Keratinocyte (primary cell): ENCODE data around the gene GYG2. TPM values are rescaled to one million over a fixed set of nuclear protein-coding genes. Genes with fewer than 3 reads are reported as not detected.

Source experiments
- DNase-seq: peaks from one replicate; pipeline ENCODE4 v3.0.0-alpha.2; 2011; ENCODE audit warnings: low read depth, missing footprints, low spot score
- FAIRE-seq: peaks from 2 replicates; lab custom pipeline; 2011; peaks lifted over from hg19 to GRCh38; lab: Jason Lieb, UNC
- H2AFZ ChIP-seq: 2 replicates; pipeline ENCODE4 v1.6.0; 2012; ENCODE audit warnings: low read length, control low read depth, inconsistent platforms; ENCODE audit not compliant: control insufficient read depth
- H3K27ac ChIP-seq: 2 replicates; pipeline ENCODE4 v1.5.1; 2011; ENCODE audit warnings: low read length; ENCODE audit not compliant: control insufficient read depth, insufficient read depth
- H3K27me3 ChIP-seq: 3 replicates; pipeline ENCODE4 v1.6.0; 2011; ENCODE audit warnings: low read length; ENCODE audit not compliant: control insufficient read depth, insufficient read depth; ENCODE audit errors: extremely low read depth
- H3K36me3 ChIP-seq, 2 experiments: 2 replicates in 1 of 2; 3 replicates in 1 of 2; pipeline ENCODE4 v1.5.1; 2011; ENCODE audit warnings: low read length in 2 of 2, mild to moderate bottlenecking in 1 of 2; ENCODE audit not compliant: control insufficient read depth in 2 of 2, insufficient read depth in 2 of 2; ENCODE audit errors: extremely low read depth in 1 of 2
- H3K4me1 ChIP-seq: 3 replicates; pipeline ENCODE4 v1.5.1; 2011; ENCODE audit warnings: low read length; ENCODE audit not compliant: control insufficient read depth, insufficient read depth; ENCODE audit errors: extremely low read depth
- H3K4me2 ChIP-seq: 3 replicates; pipeline ENCODE4 v1.6.0; 2011; ENCODE audit warnings: low read depth, low read length; ENCODE audit not compliant: control insufficient read depth, insufficient read depth; ENCODE audit errors: extremely low read depth
- H3K4me3 ChIP-seq, 3 experiments: fragments of 200-600 bp in 1 of 3; sonication (generic) in 1 of 3; 2 replicates in 2 of 3; 3 replicates in 1 of 3; pipeline ENCODE4 v1.5.1; 2011 to 2016; ENCODE audit warnings: low read length in 3 of 3, mild to moderate bottlenecking in 3 of 3, control low read depth in 2 of 3, inconsistent platforms in 1 of 3, low read depth in 1 of 3, mixed read lengths in 1 of 3, mixed run types in 1 of 3, moderate library complexity in 1 of 3; ENCODE audit not compliant: control insufficient read depth in 2 of 3, insufficient read depth in 2 of 3; ENCODE audit errors: extremely low read depth in 1 of 3
- H3K79me2 ChIP-seq: 2 replicates; pipeline ENCODE4 v1.6.0; 2012; ENCODE audit warnings: low read length; ENCODE audit not compliant: control insufficient read depth, insufficient read depth
- H3K9ac ChIP-seq: 3 replicates; pipeline ENCODE4 v1.6.0; 2011; ENCODE audit warnings: low read length; ENCODE audit not compliant: control insufficient read depth, insufficient read depth; ENCODE audit errors: extremely low read depth
- H3K9me1 ChIP-seq: 3 replicates; pipeline ENCODE4 v1.6.0; 2011; ENCODE audit warnings: low read length; ENCODE audit not compliant: control insufficient read depth, insufficient read depth; ENCODE audit errors: extremely low read depth
- H3K9me3 ChIP-seq: 2 replicates; pipeline ENCODE4 v1.5.1; 2012; ENCODE audit warnings: low read depth, low read length; ENCODE audit not compliant: control insufficient read depth
- H4K20me1 ChIP-seq: 3 replicates; pipeline ENCODE4 v1.6.0; 2011; ENCODE audit warnings: low read length; ENCODE audit not compliant: control insufficient read depth, insufficient read depth; ENCODE audit errors: extremely low read depth
- CTCF ChIP-seq, 3 experiments: IDR thresholded peaks in 1 of 3; conservative IDR thresholded peaks in 1 of 3; optimal IDR thresholded peaks in 1 of 3; 2 replicates in 2 of 3; 3 replicates in 1 of 3; pipeline versions ENCODE3 to v1.5.1; 2011; ENCODE audit warnings: low read length in 3 of 3, mild to moderate bottlenecking in 3 of 3, moderate library complexity in 2 of 3, control low read depth in 1 of 3, inconsistent platforms in 1 of 3; ENCODE audit not compliant: insufficient read depth in 2 of 3; ENCODE audit errors: extremely low read depth in 1 of 3
- EZH2 ChIP-seq: IDR thresholded peaks from one replicate; pipeline ENCODE4 v1.6.1; 2012; ENCODE audit warnings: inconsistent platforms, mild to moderate bottlenecking, low read length, moderate library complexity
- dilution Hi-C: fragments of 300-500 bp; cut with MboI; formaldehyde crosslinking; loops from one replicate; pipeline ENCODE4 v1.7.0; 2020; ENCODE audit warnings: low sequenced_read_pairs; ENCODE audit not compliant: extremely low pct_ligation_motif_present
- polyA plus RNA-seq, 5 experiments: library from polyadenylated mRNA; depleted of rRNA in 3 of 5; stranded (reverse) in 3 of 5; stranded (forward) in 1 of 5; unstranded in 1 of 5; fragments of >200 nt; gene quantifications; 1 replicate in 1 of 5; 2 replicates in 3 of 5; 3 replicates in 1 of 5; pipeline versions ENCODE4 v1.2.1 to v1.2.3, GENCODE V29; 2011 to 2012; ENCODE audit warnings: missing spikeins in 2 of 5, low read depth in 1 of 5, low replicate concordance in 1 of 5

Gene GYG2
- polyA plus RNA-seq, 1 donor (not counting 4 experiments of a cell fraction or from before 2014, with no cell fraction given), result not detected

- Histone ChIP-seq H3K4me2 (no peak overlapping the region), H3K4me1 (peaks cover 14% of the 10 kb centered on the region), H3K27ac (no peak overlapping the region), H3K4me3 (no peak overlapping the region), H3K27me3 (no peaks in the 10 kb centered on the region), H3K9me3 (no peaks in the 10 kb centered on the region), H3K36me3 (peaks cover 0 to 22% of the 10 kb centered on the region in 2 experiments), H3K79me2 (no peaks in the 10 kb centered on the region), H2AFZ (no peak overlapping the region), H3K9ac (no peak overlapping the region), H3K9me1 (no peaks in the 10 kb centered on the region), H4K20me1 (no peaks in the 10 kb centered on the region)
- no peak for DNase-seq
- dilution Hi-C loops, result no loop called here
- FAIRE-seq, result no peak
- no peak for TF ChIP-seq CTCF (optimal IDR thresholded peaks at IDR 0.05 in 1 of 3, IDR thresholded peaks at IDR 0.05 in 1 of 3, conservative IDR thresholded peaks at IDR 0.05 in 1 of 3; ENCODE audit: extremely low read depth in 1 of 3, insufficient read depth in 2 of 3, low read length in 3 of 3)
- TF ChIP-seq EZH2, result no peak
These were observed 39.8 kb upstream of the GYG2 start for GRCh38 chrX:2788980-2789379.

GRCh38 chrX:2789569-2789968, 39.2 kb upstream of the GYG2 start:
- Histone ChIP-seq H3K27me3 (no peaks in the 10 kb centered on the region), H4K20me1 (no peaks in the 10 kb centered on the region), H2AFZ (no peak overlapping the region), H3K27ac (no peak overlapping the region), H3K9me3 (no peaks in the 10 kb centered on the region), H3K4me2 (no peak overlapping the region), H3K9ac (no peak overlapping the region), H3K4me3 (no peak overlapping the region), H3K79me2 (no peaks in the 10 kb centered on the region), H3K9me1 (no peaks in the 10 kb centered on the region), H3K4me1 (peaks cover 10% of the 10 kb centered on the region), H3K36me3 (peaks cover 2 to 28% of the 10 kb centered on the region in 2 experiments)
- dilution Hi-C loops, result no loop called here
- FAIRE-seq (no peak), DNase-seq (no peak)
- TF ChIP-seq EZH2 (no peak), CTCF (optimal IDR thresholded peaks at IDR 0.05 in 1 of 3, IDR thresholded peaks at IDR 0.05 in 1 of 3, conservative IDR thresholded peaks at IDR 0.05 in 1 of 3; ENCODE audit: extremely low read depth in 1 of 3, insufficient read depth in 2 of 3, low read length in 3 of 3) (no peak)
